Measurements from ENCODE around the gene CASP3.
"Not testable (repeated sequence)": the region's sequence is repeated elsewhere in the genome, so short reads cannot be mapped to it uniquely, and the experiment has no call there.

The CASP3 gene

GRCh38 chr4:184596044-184596616 lies 53.1 kb downstream of the CASP3 start:
- DNase-seq (ENCODE audit: low spot score), result no peak

GRCh38 chr4:184595430-184595829 lies 53.8 kb downstream of the CASP3 start:
- DNase-seq (ENCODE audit: low spot score), result no peak

- DNase-seq (ENCODE audit: low spot score), result no peak
Observed at GRCh38 chr4:184593461-184593860, 55.8 kb downstream of the CASP3 start.

- not testable (repeated sequence) for DNase-seq (ENCODE audit: low spot score)
Observed at GRCh38 chr4:184591747-184592270, 57.4 kb downstream of the CASP3 start.

- DNase-seq (ENCODE audit: low spot score), result no peak
Observed at GRCh38 chr4:184591070-184591677, 58.1 kb downstream of the CASP3 start.

GRCh38 chr4:184590196-184590595 lies 59.1 kb downstream of the CASP3 start:
- DNase-seq (ENCODE audit: low spot score), result no peak

DNA sequence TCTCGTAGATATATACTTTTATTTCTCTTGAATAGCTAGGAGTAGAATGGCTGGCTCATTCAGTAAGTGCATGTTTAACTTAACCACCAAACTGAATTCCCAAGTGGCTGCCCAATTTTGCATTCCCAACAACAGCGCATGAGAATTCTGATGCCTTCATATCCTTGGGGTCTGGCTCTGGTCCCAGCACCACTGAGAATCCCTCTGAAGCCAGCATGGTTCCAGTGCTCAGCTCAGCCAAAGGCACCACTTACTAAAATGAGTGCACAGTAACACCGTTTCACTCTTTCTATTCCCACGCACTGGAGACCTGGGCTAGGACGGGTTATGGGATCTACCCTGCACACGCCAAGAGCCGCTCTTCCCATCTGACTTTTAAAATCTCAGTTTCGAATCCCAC lies 60.4 kb downstream of the CASP3 start:
- DNase-seq (ENCODE audit: low spot score), result no peak

DNA sequence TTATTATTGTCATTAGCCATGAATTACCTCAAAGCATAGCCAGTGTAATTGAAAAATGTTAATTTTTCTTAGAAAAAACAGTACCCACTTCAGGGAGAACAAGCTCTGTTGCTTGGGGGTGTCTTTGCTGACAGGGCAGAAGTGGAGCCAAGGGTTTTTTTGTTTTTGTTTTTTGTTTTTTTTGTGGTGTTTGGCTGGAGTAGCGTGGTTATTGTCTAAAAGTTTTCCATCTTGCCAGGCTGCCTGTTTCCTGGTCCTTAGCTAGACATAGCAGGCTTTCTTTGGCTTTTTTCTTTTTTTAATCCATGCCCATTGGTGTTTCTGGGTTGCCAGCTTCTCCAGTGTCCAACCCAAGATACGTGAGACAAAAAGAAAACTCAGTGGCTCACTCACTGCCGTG lies 61.5 kb downstream of the CASP3 start:
- no peak for DNase-seq (ENCODE audit: low spot score)

GRCh38 chr4:184587221-184587620 lies 62.0 kb downstream of the CASP3 start:
- DNase-seq (ENCODE audit: low spot score), result no peak

GRCh38 chr4:184583738-184584502 lies 65.3 kb downstream of the CASP3 start:
- no peak for DNase-seq (ENCODE audit: low spot score)

Data from hepatic stellate cell (primary cell).